Measurements from ENCODE around the gene SHH.

Gene SHH

GRCh38 chr7:155825336-155825735 is 13.1 kb upstream of the SHH start:
- TF ChIP-seq SUZ12 (IDR thresholded peaks at IDR 0.05; ENCODE audit: extremely low read depth, insufficient read depth, insufficient read length): no peak
- no peak for TF ChIP-seq YY1 (IDR thresholded peaks at IDR 0.05; ENCODE audit: insufficient read depth, insufficient read length)
- peaks cover 1% of the 10 kb centered on the region for H3K4me1 ChIP-seq (ENCODE audit: insufficient read depth, insufficient read length)
- H3K4me3 ChIP-seq (ENCODE audit: insufficient read length, low read depth): no peak overlapping the region
- H3K36me3 ChIP-seq (ENCODE audit: insufficient read depth, insufficient read length, low read length): no peaks in the 10 kb centered on the region
- DNase-seq (ENCODE audit: low read depth, low spot score): no peak
- no peaks in the 10 kb centered on the region for H3K27me3 ChIP-seq (ENCODE audit: insufficient read depth, insufficient read length)
- H3K9ac ChIP-seq (ENCODE audit: insufficient read length, low read depth): no peak overlapping the region
- H3K9me3 ChIP-seq (ENCODE audit: insufficient read depth, low read length): no peaks in the 10 kb centered on the region

GRCh38 chr7:155824227-155824886 is 12.1 kb upstream of the SHH start:
- TF ChIP-seq SUZ12 (IDR thresholded peaks at IDR 0.05; ENCODE audit: extremely low read depth, insufficient read depth, insufficient read length): no peak
- TF ChIP-seq YY1 (IDR thresholded peaks at IDR 0.05; ENCODE audit: insufficient read depth, insufficient read length): no peak
- no peak for TF ChIP-seq ZNF274 (IDR thresholded peaks at IDR 0.05; ENCODE audit: low read depth, low read length)
- Histone ChIP-seq H3K4me3 (ENCODE audit: insufficient read length, low read depth) (no peak overlapping the region), H3K36me3 (ENCODE audit: insufficient read depth, insufficient read length, low read length) (no peaks in the 10 kb centered on the region), H3K9me3 (ENCODE audit: insufficient read depth, low read length) (no peaks in the 10 kb centered on the region), H3K27me3 (ENCODE audit: insufficient read depth, insufficient read length) (no peaks in the 10 kb centered on the region), H3K4me1 (ENCODE audit: insufficient read depth, insufficient read length) (peaks cover 3% of the 10 kb centered on the region), H3K9ac (ENCODE audit: insufficient read length, low read depth) (no peak overlapping the region)
- no peak for DNase-seq (ENCODE audit: low read depth, low spot score)

GRCh38 chr7:155821851-155822250 is 9.6 kb upstream of the SHH start:
- Histone ChIP-seq H3K36me3 (ENCODE audit: insufficient read depth, insufficient read length, low read length) (no peaks in the 10 kb centered on the region), H3K4me1 (ENCODE audit: insufficient read depth, insufficient read length) (peaks cover 3% of the 10 kb centered on the region), H3K9ac (ENCODE audit: insufficient read length, low read depth) (no peak overlapping the region), H3K27me3 (ENCODE audit: insufficient read depth, insufficient read length) (no peaks in the 10 kb centered on the region), H3K9me3 (ENCODE audit: insufficient read depth, low read length) (peaks cover 11% of the 10 kb centered on the region; the same call in 1 of the 2 replicates), H3K4me3 (ENCODE audit: insufficient read length, low read depth) (no peak overlapping the region)
- no peak for DNase-seq (ENCODE audit: low read depth, low spot score)
- TF ChIP-seq YY1 (IDR thresholded peaks at IDR 0.05; ENCODE audit: insufficient read depth, insufficient read length) (no peak), ZNF274 (IDR thresholded peaks at IDR 0.05; ENCODE audit: low read depth, low read length) (no peak), SUZ12 (IDR thresholded peaks at IDR 0.05; ENCODE audit: extremely low read depth, insufficient read depth, insufficient read length) (no peak)

- DNase-seq (ENCODE audit: low read depth, low spot score): no peak
- H3K4me1 ChIP-seq (ENCODE audit: insufficient read depth, insufficient read length): peaks cover 3% of the 10 kb centered on the region
- no peak overlapping the region for H3K4me3 ChIP-seq (ENCODE audit: insufficient read length, low read depth)
- peaks cover 5% of the 10 kb centered on the region for H3K27me3 ChIP-seq (ENCODE audit: insufficient read depth, insufficient read length)
- H3K9ac ChIP-seq (ENCODE audit: insufficient read length, low read depth): no peak overlapping the region
- no peak for TF ChIP-seq YY1 (IDR thresholded peaks at IDR 0.05; ENCODE audit: insufficient read depth, insufficient read length)
- TF ChIP-seq ZNF274 (IDR thresholded peaks at IDR 0.05; ENCODE audit: low read depth, low read length): no peak
- no peak for TF ChIP-seq SUZ12 (IDR thresholded peaks at IDR 0.05; ENCODE audit: extremely low read depth, insufficient read depth, insufficient read length)
- peaks cover 11% of the 10 kb centered on the region; the same call in 1 of the 2 replicates for H3K9me3 ChIP-seq (ENCODE audit: insufficient read depth, low read length)
- no peaks in the 10 kb centered on the region for H3K36me3 ChIP-seq (ENCODE audit: insufficient read depth, insufficient read length, low read length)
These were observed 8.5 kb upstream of the SHH start for GRCh38 chr7:155820788-155821187.

- Histone ChIP-seq H3K27me3 (ENCODE audit: insufficient read depth, insufficient read length) (peaks cover 8% of the 10 kb centered on the region), H3K36me3 (ENCODE audit: insufficient read depth, insufficient read length, low read length) (no peaks in the 10 kb centered on the region), H3K9ac (ENCODE audit: insufficient read length, low read depth) (no peak overlapping the region), H3K9me3 (ENCODE audit: insufficient read depth, low read length) (peaks cover 11% of the 10 kb centered on the region; the same call in 1 of the 2 replicates), H3K4me3 (ENCODE audit: insufficient read length, low read depth) (no peak overlapping the region), H3K4me1 (ENCODE audit: insufficient read depth, insufficient read length) (peaks cover 3% of the 10 kb centered on the region)
- no peak for DNase-seq (ENCODE audit: low read depth, low spot score)
- TF ChIP-seq YY1 (IDR thresholded peaks at IDR 0.05; ENCODE audit: insufficient read depth, insufficient read length): no peak
- TF ChIP-seq ZNF274 (IDR thresholded peaks at IDR 0.05; ENCODE audit: low read depth, low read length): no peak
- TF ChIP-seq SUZ12 (IDR thresholded peaks at IDR 0.05; ENCODE audit: extremely low read depth, insufficient read depth, insufficient read length): no peak
These were observed 8.0 kb upstream of the SHH start for GRCh38 chr7:155820246-155820645.

GRCh38 chr7:155819186-155819585 is 6.9 kb upstream of the SHH start:
- H3K36me3 ChIP-seq (ENCODE audit: insufficient read depth, insufficient read length, low read length): no peaks in the 10 kb centered on the region
- H3K4me3 ChIP-seq (ENCODE audit: insufficient read length, low read depth): no peak overlapping the region
- H3K9ac ChIP-seq (ENCODE audit: insufficient read length, low read depth): no peak overlapping the region
- peaks cover 3% of the 10 kb centered on the region for H3K4me1 ChIP-seq (ENCODE audit: insufficient read depth, insufficient read length)
- DNase-seq (ENCODE audit: low read depth, low spot score): no peak
- TF ChIP-seq SUZ12 (IDR thresholded peaks at IDR 0.05; ENCODE audit: extremely low read depth, insufficient read depth, insufficient read length) (no peak), YY1 (IDR thresholded peaks at IDR 0.05; ENCODE audit: insufficient read depth, insufficient read length) (no peak), ZNF274 (IDR thresholded peaks at IDR 0.05; ENCODE audit: low read depth, low read length) (no peak)
- H3K9me3 ChIP-seq (ENCODE audit: insufficient read depth, low read length): peaks cover 11% of the 10 kb centered on the region; the same call in 1 of the 2 replicates
- peaks cover 10% of the 10 kb centered on the region for H3K27me3 ChIP-seq (ENCODE audit: insufficient read depth, insufficient read length)

- Histone ChIP-seq H3K9me3 (ENCODE audit: insufficient read depth, low read length) (peaks cover 11% of the 10 kb centered on the region; the same call in 1 of the 2 replicates), H3K36me3 (ENCODE audit: insufficient read depth, insufficient read length, low read length) (no peaks in the 10 kb centered on the region), H3K4me1 (ENCODE audit: insufficient read depth, insufficient read length) (peaks cover 3% of the 10 kb centered on the region), H3K4me3 (ENCODE audit: insufficient read length, low read depth) (no peak overlapping the region), H3K9ac (ENCODE audit: insufficient read length, low read depth) (no peak overlapping the region), H3K27me3 (ENCODE audit: insufficient read depth, insufficient read length) (peaks cover 14% of the 10 kb centered on the region)
- DNase-seq (ENCODE audit: low read depth, low spot score): no peak
- TF ChIP-seq ZNF274 (IDR thresholded peaks at IDR 0.05; ENCODE audit: low read depth, low read length): no peak
These were observed 6.5 kb upstream of the SHH start for GRCh38 chr7:155818820-155819168.
